Lower lobe of right lung (tissue), 2 donors: ENCODE measurements around the gene NOC3L. TPM values are rescaled to one million over a fixed set of nuclear protein-coding genes. Genes with fewer than 3 reads are reported as not detected.

ENCODE experiments used
- ATAC-seq, 2 donors: fragments of 200-7000 bp; cut with Tn5 transposase; one replicate each; pipeline ENCODE4 v1.9.1; 2020 to 2022; ENCODE audit warnings: mild to moderate bottlenecking in 2 of 2, moderate library complexity in 2 of 2
- DNase-seq: peaks from one replicate; pipeline ENCODE4 v3.0.0-alpha.2; 2020
- H3K27ac ChIP-seq: fragments of 200-600 bp; one replicate; pipeline ENCODE4 v1.8.0; 2022
- H3K27me3 ChIP-seq: fragments of 200-600 bp; one replicate; pipeline ENCODE4 v1.8.0; 2022; ENCODE audit warnings: low read depth
- H3K36me3 ChIP-seq: fragments of 200-600 bp; one replicate; pipeline ENCODE4 v1.8.0; 2022; ENCODE audit warnings: mild to moderate bottlenecking
- H3K4me1 ChIP-seq: fragments of 200-600 bp; one replicate; pipeline ENCODE4 v1.8.0; 2022
- H3K4me3 ChIP-seq: fragments of 200-600 bp; one replicate; pipeline ENCODE4 v1.8.0; 2022; ENCODE audit warnings: mild to moderate bottlenecking
- H3K9me3 ChIP-seq: fragments of 200-600 bp; one replicate; pipeline ENCODE4 v1.8.0; 2022
- CTCF ChIP-seq: fragments of 200-600 bp; IDR thresholded peaks from one replicate; pipeline ENCODE4 v1.8.0; 2022; ENCODE audit warnings: antibody characterized with exemption, mild to moderate bottlenecking
- intact Hi-C: fragments of 100-400 bp; cut with DNase I; formaldehyde crosslinking; loops from one replicate; pipeline ENCODE4 v1.11.0; 2022
- total RNA-seq: library from RNA; stranded (reverse); fragmentation: NEBNext Ultra II Directional; extraction: Animal tissue kit (Norgen Biotek cat#: 25700); gene quantifications from one replicate; pipeline ENCODE4 v1.2.1, GENCODE V29; 2021
- donor health status: DM: no; HTN: yes; CAD: no; lungs with severe emphysema.

Gene NOC3L
- total RNA-seq, 1 donor from 2014 or later, result 13.9 TPM

- H3K9me3 ChIP-seq, result no peaks in the 10 kb centered on the region
- no peak for DNase-seq
- H3K4me3 ChIP-seq, result no peak overlapping the region
- no peak for ATAC-seq
- H3K27ac ChIP-seq, result no peak overlapping the region
- H3K36me3 ChIP-seq, result peaks cover 94% of the 10 kb centered on the region
- intact Hi-C loops, result no loop called here
- H3K4me1 ChIP-seq, result no peaks in the 10 kb centered on the region
- no peaks in the 10 kb centered on the region for H3K27me3 ChIP-seq
- TF ChIP-seq CTCF, result no peak
Observed at GRCh38 chr10:94349327-94349726, 13.4 kb downstream of the NOC3L start.

GRCh38 chr10:94344522-94345122, 18.1 kb downstream of the NOC3L start:
- DNase-seq (no peak), ATAC-seq (no peak)
- Histone ChIP-seq H3K36me3 (peaks cover 98% of the 10 kb centered on the region), H3K27ac (no peak overlapping the region), H3K4me3 (no peak overlapping the region), H3K9me3 (no peaks in the 10 kb centered on the region), H3K27me3 (no peaks in the 10 kb centered on the region), H3K4me1 (no peaks in the 10 kb centered on the region)
- intact Hi-C loops, result no loop called here
- no peak for TF ChIP-seq CTCF

- Histone ChIP-seq H3K4me3 (no peak overlapping the region), H3K36me3 (peaks cover 98% of the 10 kb centered on the region), H3K9me3 (no peaks in the 10 kb centered on the region), H3K27ac (no peak overlapping the region), H3K4me1 (no peaks in the 10 kb centered on the region), H3K27me3 (no peaks in the 10 kb centered on the region)
- TF ChIP-seq CTCF, result no peak
- DNase-seq, result no peak
- ATAC-seq, result no peak
- intact Hi-C loops, result no loop called here
Observed at GRCh38 chr10:94343151-94343550, 19.6 kb downstream of the NOC3L start.

- H3K27ac ChIP-seq, result no peak overlapping the region
- no peak for DNase-seq
- no peak overlapping the region for H3K4me3 ChIP-seq
- H3K36me3 ChIP-seq, result peaks cover 91% of the 10 kb centered on the region
- no peak for TF ChIP-seq CTCF
- H3K4me1 ChIP-seq, result no peaks in the 10 kb centered on the region
- intact Hi-C loops, result no loop called here
- no peak for ATAC-seq
- no peaks in the 10 kb centered on the region for H3K27me3 ChIP-seq
- H3K9me3 ChIP-seq, result no peaks in the 10 kb centered on the region
Observed at GRCh38 chr10:94334857-94335256, 27.9 kb downstream of the NOC3L start.

- Histone ChIP-seq H3K9me3 (no peaks in the 10 kb centered on the region), H3K27ac (no peak overlapping the region), H3K27me3 (no peaks in the 10 kb centered on the region), H3K36me3 (peaks cover 77% of the 10 kb centered on the region), H3K4me3 (no peak overlapping the region), H3K4me1 (no peaks in the 10 kb centered on the region)
- ATAC-seq (no peak), DNase-seq (no peak)
- no peak for TF ChIP-seq CTCF
- intact Hi-C loops, result no loop called here
Observed at GRCh38 chr10:94333051-94333450, 29.7 kb downstream of the NOC3L start.
